WI38 (cell line): ENCODE results near the gene CELF6.

Experiments
- H3K4me3 ChIP-seq: 2 replicates; pipeline ENCODE4 v1.5.1; 2011; ENCODE audit warnings: low read depth, mild to moderate bottlenecking, control low read depth, low read length
- CTCF ChIP-seq: IDR thresholded peaks from 2 replicates; pipeline ENCODE4 v1.5.1; 2012; ENCODE audit warnings: low read depth, mild to moderate bottlenecking, control low read depth, low read length

Gene CELF6

DNA sequence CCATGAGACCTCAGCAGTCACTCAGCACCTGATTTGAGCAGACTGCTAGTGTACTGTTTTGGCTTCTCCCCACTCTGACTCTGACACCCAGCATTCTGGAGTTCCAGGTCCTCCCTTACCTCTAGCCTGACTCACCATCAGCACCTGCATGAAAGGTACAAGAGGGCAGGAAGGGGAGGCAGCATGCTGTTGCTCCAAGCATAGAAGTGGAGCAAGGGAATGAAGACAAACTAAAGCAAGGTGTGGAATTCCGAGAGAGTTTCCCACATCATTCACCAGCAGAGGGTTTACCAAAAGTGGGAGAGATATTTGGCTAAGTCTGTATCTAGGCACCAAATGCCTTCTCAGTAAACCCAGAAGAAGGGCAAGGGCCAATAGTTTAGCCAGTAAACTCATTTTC is 34.5 kb upstream of the CELF6 start:
- no peak for TF ChIP-seq CTCF

DNA sequence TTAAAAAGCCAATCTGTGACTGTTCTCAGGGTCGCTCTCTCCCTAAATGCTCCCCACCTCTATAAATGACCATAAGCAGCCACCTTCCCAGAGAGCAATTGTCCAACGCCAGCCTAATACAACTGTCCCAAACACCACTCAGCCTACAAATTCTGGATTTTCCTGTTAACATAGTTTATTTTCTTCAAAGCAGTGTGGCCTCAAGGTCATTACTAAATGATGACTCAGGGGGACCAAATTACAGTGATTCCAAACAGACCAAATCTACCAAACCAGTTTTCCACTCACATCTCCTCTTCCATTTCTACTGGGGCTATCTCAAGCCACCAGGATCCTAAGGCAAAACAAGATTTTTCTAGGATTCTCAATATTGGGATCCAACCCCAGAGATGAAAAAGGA is 33.3 kb upstream of the CELF6 start:
- no peak for TF ChIP-seq CTCF
- no peak overlapping the region for H3K4me3 ChIP-seq

More for the DNA sequence above, 34.5 kb upstream of the CELF6 start:
- no peak overlapping the region for H3K4me3 ChIP-seq

- no peak overlapping the region for H3K4me3 ChIP-seq
- TF ChIP-seq CTCF: no peak
These were observed 25.8 kb upstream of the CELF6 start for GRCh38 chr15:72345806-72346205.

DNA sequence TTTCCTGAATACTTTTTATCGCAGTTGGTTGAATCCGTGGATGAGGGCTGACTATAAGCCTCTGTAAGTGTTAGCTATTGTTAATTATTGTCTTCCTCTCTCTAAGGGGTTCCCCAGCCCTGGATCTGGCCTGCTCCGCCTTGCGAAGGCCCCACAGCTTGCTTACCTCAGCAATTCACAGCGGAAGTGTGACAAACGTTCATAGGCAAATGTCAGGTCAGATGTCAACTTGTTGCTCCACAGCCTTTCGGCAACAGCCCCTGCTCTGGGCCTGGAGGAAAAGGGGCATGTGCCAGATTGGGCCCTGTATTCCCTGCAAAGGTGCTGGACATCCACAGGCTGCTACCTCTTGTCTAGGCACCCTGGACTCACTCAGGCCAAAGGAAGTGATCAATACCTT is 25.3 kb upstream of the CELF6 start:
- H3K4me3 ChIP-seq: no peak overlapping the region
- no peak for TF ChIP-seq CTCF

GRCh38 chr15:72344602-72345001 is 24.6 kb upstream of the CELF6 start:
- no peak for TF ChIP-seq CTCF
- no peak overlapping the region for H3K4me3 ChIP-seq

DNA sequence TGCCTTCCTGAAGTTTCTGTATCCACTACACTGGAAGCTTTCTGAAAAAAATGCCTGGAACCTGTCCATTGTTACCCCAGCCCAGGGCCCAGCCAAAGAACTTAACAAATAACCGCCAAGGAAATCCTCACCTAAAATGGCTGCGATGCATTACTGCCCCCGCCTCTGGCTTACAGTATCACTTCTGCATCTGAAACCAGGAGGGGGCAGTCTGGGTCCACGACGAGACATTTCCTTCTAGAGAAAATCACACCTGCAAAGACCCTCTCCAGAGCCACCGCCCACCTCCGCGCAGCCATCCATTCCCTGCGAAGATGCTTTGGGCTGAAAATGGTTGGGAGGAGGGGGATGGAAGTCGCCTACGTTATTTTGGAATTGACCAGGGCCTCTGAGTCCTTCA is 22.4 kb upstream of the CELF6 start:
- H3K4me3 ChIP-seq: no peak overlapping the region

DNA sequence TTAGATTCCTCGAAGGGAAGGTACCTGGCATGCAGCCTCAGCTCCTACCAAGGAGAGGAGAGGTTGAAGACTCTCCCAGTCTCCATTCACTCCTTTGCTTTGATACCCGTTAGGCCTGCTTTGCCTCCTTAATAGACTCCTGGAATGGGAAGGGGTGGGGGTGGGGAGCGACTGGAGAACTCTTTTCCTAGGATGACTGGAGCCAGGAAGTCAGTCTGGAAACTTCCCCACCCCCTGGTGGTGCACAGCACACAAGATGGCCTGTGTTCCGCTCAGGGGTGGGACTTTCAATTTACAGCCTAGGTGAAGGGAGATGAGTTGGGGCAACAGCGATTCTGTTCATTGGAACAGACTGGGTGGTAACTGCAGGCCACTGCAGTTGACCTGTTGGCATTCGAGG is 21.4 kb upstream of the CELF6 start:
- TF ChIP-seq CTCF: no peak
- no peak overlapping the region for H3K4me3 ChIP-seq

More for the DNA sequence above, 22.4 kb upstream of the CELF6 start:
- peak; percentile 41; the same call in 1 of the 2 replicates for TF ChIP-seq CTCF
